Left colon (tissue), 2 donors: Measurements from ENCODE around the gene PPME1. TPM values are rescaled to one million over a fixed set of nuclear protein-coding genes. Genes with fewer than 3 reads are reported as not detected.

ENCODE experiments used
- ATAC-seq: fragments of 200-7000 bp; cut with Tn5 transposase; one replicate; pipeline ENCODE4 v1.9.1; 2020; ENCODE audit warnings: mild to moderate bottlenecking, moderate library complexity
- DNase-seq, 2 donors: peaks; one replicate each; pipeline ENCODE4 v3.0.0-alpha.2; 2020
- intact Hi-C, 2 donors: fragments of 100-400 bp; cut with DNase I in 1 of 2; cut with micrococcal nuclease in 1 of 2; formaldehyde crosslinking; loops; one replicate each; pipeline versions ENCODE4 v1.11.2 to v1.14.0; 2022; cut with DNase I, micrococcal nuclease
- total RNA-seq, 2 donors: library from RNA; stranded (reverse); fragmentation: NEBNext Ultra II Directional; extraction: Animal tissue kit (Norgen Biotek cat#: 25700); gene quantifications; one replicate each; pipeline ENCODE4 v1.2.1, GENCODE V29; 2021
- donor health status: DM: no; HTN: no; CAD: no.
- donor health status: DM: yes; HTN: yes; CAD: no.

PPME1 gene
- total RNA-seq, 2 donors from 2014 or later = 26.7 to 28.3 TPM

- ATAC-seq (no peak), DNase-seq (no peak)
- intact Hi-C loops = no loop called here
Observed at GRCh38 chr11:74268456-74268855, 97.4 kb downstream of the PPME1 start.

GRCh38 chr11:74269161-74269811 lies 98.2 kb downstream of the PPME1 start:
- DNase-seq (no peak), ATAC-seq (peak; percentile 56)
- intact Hi-C loops = no loop called here

GRCh38 chr11:74272276-74272675 lies 101.2 kb downstream of the PPME1 start:
- intact Hi-C loops = no loop called here
- no peak for DNase-seq
- ATAC-seq = no peak

- ATAC-seq = no peak
- intact Hi-C loops = no loop called here
- no peak for DNase-seq
Observed at GRCh38 chr11:74276581-74276980, 105.5 kb downstream of the PPME1 start.

GRCh38 chr11:74278103-74278502 lies 107.0 kb downstream of the PPME1 start:
- no peak for ATAC-seq
- DNase-seq = no peak
- intact Hi-C loops = no loop called here

- intact Hi-C loops = no loop called here
- ATAC-seq (no peak), DNase-seq (peak; percentile 20 to 47)
Observed at GRCh38 chr11:74278721-74279161, 107.7 kb downstream of the PPME1 start.

GRCh38 chr11:74279256-74279655 lies 108.2 kb downstream of the PPME1 start:
- DNase-seq (no peak), ATAC-seq (no peak)
- intact Hi-C loops = no loop called here

GRCh38 chr11:74280494-74280893 lies 109.4 kb downstream of the PPME1 start:
- DNase-seq = no peak
- no peak for ATAC-seq
- intact Hi-C loops = no loop called here

GRCh38 chr11:74282421-74282820 lies 111.3 kb downstream of the PPME1 start:
- ATAC-seq = no peak
- no peak for DNase-seq
- intact Hi-C loops = no loop called here

GRCh38 chr11:74282914-74283371 lies 111.9 kb downstream of the PPME1 start:
- no peak for ATAC-seq
- DNase-seq = no peak
- intact Hi-C loops = no loop called here

- peak; percentile 92 for ATAC-seq
- intact Hi-C loops = no loop called here
- DNase-seq = no peak
Observed at GRCh38 chr11:74283580-74284180, 112.6 kb downstream of the PPME1 start.

- intact Hi-C loops = no loop called here
- no peak for DNase-seq
- no peak for ATAC-seq
Observed at GRCh38 chr11:74284466-74284865, 113.4 kb downstream of the PPME1 start.

GRCh38 chr11:74288161-74288560 lies 117.1 kb downstream of the PPME1 start:
- intact Hi-C loops = no loop called here
- ATAC-seq = no peak
- DNase-seq = no peak

- intact Hi-C loops = no loop called here
- no peak for ATAC-seq
- no peak for DNase-seq
Observed at GRCh38 chr11:74288911-74289310, 117.8 kb downstream of the PPME1 start.

GRCh38 chr11:74297484-74297883 lies 126.4 kb downstream of the PPME1 start:
- ATAC-seq (no peak), DNase-seq (no peak)
- intact Hi-C loops = no loop called here

- intact Hi-C loops = no loop called here
- DNase-seq (no peak), ATAC-seq (no peak)
Observed at GRCh38 chr11:74299015-74299414, 127.9 kb downstream of the PPME1 start.

Other genes starting within 250 kb of the PPME1 start
- not detected for gene DNAJB13, start 220.3 kb upstream of the PPME1 start, total RNA-seq
- 10 to 100 TPM; 33.9 to 46.7 TPM for gene UCP2, start 188.4 kb upstream of the PPME1 start, total RNA-seq
- gene UCP3, start 162.2 kb upstream of the PPME1 start, total RNA-seq = 1 to 10 TPM; 1.1 to 2.4 TPM
- 10 to 100 TPM; 19.2 to 22.7 TPM for gene C2CD3, start 287 bp upstream of the PPME1 start, total RNA-seq
- under 1 TPM; 0.25 to 0.27 TPM for gene P4HA3, start 140.4 kb downstream of the PPME1 start, total RNA-seq
- gene PGM2L1, start 227.1 kb downstream of the PPME1 start, total RNA-seq = 10 to 100 TPM in 1 of 2 donors, 1 to 10 TPM in 1; 9.9 to 14.3 TPM